Activated effector memory CD4-positive, alpha-beta T cell treated with anti-CD3 and anti-CD28 coated beads, Interleukin-2, amount 50 U/mL, for 16 hours (primary cell): ENCODE results near the gene ADARB2.

ENCODE experiments used
- DNase-seq: peaks from one replicate; pipeline ENCODE4 v3.0.0-alpha.2; 2020

The ADARB2 gene

DNA sequence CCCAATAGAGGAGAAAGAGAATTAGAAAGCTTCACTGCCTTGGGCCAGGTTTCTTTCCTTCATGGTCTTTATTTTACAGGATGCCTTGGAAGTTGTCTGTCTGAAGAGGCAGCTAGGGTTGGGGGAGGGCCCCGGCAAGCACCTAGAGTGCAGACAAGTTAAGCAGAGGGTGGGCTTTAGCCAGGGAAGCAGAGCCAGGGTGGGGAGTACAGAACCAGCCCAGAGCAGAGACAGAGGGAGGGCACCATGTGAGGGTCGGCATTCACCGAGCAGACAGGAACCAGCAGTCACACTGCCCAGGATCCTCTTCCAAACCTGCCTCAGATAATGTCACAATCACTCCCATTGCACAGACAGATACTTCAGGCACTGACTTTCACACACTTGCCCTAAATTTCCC is 75.9 kb downstream of the ADARB2 start:
- DNase-seq = no peak

DNA sequence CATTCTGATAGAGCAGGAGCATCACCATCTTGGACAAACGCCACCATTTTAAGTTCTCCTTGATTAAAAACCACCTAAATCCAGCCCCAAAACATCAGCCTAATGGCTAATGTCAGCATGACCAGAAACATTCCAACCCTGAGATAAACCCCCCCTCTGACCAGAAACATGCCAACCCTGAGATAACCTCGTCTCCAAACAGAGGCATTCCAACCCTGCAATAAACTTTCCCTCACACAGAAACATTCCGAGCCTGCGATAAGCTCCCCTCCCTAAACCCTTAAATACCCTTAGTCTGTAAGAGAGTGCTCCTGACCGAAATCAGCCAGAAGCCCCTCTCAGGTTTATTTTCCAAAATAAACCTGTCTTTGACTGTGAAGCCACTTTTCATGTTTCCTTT is 76.5 kb downstream of the ADARB2 start:
- no peak for DNase-seq

DNA sequence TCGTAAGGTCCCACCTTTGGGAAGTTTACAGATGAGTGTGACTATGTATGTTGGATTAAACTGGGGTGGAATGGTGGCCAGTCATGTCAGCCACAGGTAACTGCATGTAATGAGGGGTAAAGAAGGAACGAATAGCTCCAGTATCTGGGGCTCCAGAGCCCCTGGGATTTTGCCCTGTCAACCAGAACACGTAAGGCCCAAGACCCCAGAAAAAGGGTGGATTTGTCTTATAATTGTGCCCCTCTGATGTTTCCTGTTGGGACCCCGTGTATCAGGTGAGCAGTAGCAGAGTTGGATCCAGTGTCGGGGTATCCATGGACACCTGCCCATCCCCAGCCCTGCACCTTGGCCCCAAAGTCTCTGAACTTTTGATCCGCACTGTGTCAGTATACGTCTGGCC is 76.9 kb downstream of the ADARB2 start:
- DNase-seq = no peak

DNA sequence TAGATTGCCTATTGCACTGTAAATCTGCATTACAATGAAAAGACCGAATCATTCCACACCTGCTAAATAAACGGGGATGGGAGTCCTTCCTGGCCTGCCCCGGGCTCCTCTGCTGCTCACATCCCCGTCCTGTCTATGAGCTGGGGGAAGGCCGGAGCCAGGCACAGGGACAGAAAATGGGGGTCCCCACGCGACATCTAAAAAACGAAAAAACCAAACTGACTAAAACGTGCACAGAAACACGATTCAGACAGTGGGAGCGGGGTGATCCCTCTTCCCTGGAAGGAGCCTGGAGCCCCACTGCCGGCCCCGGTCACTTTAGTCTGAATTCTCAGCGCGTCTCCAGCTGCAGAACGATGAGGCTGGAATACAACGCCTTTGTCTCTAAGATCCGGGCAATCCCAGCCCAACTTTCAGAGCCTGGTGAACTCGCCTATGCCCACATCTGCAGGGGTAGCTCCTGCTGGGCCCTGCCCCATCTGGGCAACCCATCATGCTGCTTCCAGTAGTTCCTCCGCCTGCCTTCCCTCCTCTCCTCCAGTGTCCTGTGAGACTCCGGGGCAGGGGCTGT is 78.0 kb downstream of the ADARB2 start:
- DNase-seq = no peak

DNA sequence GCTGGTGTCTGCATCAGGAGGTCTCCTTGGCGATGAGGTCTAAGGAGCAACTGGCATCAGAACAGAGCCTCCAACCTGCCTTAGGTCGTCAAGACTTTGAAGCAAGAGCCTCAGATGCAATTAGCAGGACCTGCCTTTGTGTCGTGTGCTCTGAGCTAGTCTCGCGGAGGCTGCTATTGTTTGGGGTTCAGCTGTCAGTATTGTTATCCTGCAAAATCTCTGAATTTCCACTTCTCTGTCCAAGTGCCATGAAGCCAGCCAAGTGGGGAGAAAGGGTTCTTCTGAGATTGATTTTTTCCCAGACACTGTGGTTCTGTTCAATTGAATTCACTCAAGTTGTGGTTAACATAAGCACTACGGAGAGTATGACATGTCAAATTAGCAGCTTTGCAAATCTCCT is 78.7 kb downstream of the ADARB2 start:
- DNase-seq = no peak

DNA sequence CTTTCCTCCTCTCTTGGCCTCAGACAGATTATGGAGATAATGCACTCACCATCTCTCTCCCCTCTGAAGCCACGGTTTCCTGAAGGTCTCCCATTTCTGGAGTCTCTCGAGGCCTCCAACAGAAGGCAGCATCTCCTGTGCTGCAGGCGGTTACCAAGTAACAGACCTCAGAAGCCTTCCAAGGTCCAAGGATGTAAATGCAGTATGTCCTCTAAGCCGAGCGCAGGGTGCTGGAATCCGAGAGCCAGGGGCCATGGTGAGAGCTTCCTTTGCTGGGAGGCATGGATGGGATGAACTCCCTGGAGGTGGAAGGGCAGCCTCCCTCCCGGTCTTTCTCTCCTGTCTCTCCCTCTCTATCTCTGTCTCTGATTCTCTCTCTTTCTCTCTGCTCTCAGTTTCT is 79.8 kb downstream of the ADARB2 start:
- no peak for DNase-seq

DNA sequence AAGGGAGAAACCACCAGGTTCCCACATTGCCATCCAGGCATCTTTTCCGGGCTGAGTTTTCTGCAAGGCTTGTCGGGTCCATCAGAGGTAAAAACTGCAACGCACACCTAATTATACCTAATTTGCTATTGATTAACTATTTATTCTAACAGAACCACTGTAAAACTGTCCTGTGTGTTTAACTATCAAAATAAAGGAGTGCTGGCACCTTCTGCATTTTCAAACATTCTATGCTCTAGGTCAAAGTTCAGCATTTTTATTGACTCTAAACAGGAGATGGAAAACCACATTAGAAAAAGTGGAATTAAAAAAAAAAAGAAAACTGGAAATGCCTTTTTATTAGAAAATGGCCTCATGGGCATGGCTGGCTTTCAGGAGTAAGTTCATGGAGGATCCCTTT is 82.0 kb downstream of the ADARB2 start:
- no peak for DNase-seq

DNA sequence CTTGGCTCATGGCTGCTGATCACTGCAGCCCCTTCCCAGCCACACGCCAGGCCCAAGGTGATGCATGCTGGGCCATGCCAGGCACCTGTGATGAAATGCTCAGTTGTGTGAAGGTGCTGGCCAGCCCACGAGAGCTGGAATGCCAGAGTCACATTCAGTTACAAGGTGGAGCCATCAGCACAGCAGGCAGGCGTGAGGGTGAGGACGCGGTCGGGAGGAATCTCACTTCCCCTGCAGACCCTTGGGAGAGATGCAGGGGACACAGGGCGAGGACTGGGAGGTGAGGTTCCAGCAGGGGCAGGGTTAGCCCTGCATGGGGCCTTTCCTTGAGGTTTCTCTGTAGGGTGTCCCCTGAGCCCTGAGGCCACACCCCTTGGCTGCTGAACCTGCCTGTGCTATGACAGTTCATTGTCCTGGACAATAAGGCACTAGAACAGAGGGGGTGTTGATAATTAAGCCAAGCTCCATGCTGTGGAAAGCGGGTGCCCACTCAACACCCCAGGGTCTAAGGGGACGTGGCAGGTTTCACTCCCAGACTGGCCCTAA is 82.4 kb downstream of the ADARB2 start:
- DNase-seq = no peak

DNA sequence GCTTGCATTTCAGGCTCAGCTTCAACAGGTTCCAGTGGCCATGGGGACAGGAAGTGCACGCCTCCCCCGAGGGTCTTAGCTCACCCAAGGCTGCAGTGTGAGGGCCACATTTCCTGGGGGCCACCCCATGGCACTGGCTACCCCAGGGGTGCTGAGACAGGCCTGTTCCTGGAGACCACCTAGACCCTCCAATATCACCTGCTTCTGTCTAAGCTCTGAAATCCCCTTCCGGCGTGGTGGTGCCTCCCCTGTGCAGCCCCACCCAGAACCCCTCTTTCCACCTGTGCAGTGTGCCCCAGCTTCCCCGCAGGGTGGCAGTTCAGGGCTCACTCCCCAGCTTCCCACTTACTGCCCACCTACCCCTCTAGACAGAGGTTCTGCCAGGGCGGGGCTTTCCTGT is 83.1 kb downstream of the ADARB2 start:
- DNase-seq = no peak

DNA sequence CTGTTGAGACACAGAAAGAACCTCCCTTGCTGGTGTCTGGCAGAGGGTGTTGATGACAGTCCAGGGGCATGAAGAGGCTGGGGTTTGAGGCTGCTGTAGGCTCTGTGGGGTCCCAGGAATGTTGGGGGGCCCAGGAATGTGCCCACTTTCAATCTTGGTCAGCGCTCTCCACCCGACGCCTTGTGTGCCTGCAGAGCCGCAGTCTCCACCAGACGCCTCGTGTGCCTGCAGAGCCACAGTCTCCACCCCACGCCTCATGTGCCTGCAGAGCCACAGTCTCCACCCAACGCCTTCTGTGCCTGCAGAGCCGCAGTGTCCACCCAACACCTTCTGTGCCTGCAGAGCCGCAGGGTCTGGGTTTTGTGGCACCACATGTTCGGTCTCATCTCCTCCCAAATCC is 84.0 kb downstream of the ADARB2 start:
- DNase-seq = no peak

DNA sequence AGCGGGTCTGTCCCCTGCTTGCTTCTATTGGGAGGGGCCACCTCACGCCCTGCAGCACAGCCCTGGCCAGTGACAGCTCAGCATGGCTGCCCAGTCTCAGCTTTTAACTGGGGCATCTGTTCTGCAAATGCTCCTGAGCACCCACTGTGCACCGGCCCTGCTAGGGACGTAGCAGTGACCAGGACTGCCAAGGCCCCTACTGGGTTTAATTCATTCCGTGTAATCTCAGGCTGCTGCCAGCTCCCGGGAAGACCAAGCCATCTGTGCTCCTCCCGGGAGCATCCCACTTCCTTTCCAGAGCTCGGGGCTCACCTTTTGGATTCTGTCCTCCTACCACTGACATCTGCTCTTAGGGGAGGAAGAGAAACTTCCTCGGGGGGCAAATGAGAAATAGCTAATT is 85.2 kb downstream of the ADARB2 start:
- DNase-seq = no peak

DNA sequence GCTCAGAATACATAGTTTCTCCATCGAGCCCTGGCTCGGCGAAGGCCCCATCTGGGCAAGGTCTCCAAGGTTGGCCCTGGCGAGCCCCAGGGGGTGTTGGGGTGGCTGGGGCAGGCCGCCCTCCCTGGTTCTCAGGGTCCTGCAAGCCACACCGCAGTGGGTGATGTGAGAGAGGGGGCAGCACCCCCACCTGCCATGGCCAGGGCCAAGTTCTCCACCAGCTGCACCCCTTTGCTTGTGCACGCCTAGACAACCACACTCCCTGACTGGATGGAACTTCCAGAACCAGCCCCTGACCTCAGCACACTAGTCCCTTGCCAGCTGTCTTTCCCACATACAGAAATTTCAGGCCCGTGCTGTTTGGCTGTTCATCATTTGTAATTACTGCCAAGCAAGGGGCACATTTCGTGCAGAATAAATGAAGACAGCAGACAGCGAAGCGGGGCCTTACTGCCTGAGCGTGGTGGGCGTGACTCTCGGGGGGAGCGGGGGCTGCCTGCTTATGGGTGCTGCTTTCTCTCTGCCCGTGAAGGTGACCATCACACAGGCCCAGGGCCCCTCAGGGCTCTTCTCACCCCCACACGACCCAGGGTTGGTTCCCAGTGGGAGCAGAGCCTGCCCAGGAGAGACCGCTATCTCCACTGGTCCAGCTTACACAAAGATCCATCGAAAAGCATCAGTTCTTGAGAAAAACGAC is 85.9 kb downstream of the ADARB2 start:
- DNase-seq = no peak

DNA sequence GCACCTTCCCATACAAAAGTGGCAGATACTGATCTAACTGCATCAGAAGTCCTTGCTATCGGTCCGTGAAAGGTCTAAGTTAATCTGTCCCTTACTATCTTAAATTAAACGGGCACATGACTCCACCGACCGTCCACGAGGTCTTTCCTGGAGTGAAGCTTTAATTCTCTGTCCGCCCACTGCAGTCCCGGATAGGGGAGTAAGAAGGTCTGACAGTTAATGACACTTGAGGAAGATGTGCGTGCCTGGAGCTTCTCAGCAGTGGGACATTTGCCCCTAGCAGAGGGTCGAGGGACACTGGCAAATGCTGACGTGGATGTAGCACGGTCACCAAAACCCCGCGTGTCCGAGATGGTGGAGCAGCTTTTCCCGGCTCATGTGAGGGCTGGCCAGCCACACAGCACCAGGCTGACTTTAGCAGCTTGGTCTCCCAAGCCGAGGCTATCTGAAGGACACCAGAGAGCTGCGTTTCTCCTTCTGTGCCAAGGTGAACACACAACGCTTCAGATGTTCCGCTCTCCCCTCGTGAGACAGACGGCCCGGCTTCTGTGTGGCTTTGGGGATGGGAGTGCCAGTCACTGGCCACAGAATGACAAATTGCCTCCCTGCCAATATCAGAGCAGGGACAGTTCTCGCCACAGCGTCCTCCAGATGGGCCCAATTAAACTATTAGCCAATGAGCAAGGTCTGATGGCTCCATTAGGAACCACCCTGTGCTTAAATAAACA is 86.6 kb downstream of the ADARB2 start:
- no peak for DNase-seq

DNA sequence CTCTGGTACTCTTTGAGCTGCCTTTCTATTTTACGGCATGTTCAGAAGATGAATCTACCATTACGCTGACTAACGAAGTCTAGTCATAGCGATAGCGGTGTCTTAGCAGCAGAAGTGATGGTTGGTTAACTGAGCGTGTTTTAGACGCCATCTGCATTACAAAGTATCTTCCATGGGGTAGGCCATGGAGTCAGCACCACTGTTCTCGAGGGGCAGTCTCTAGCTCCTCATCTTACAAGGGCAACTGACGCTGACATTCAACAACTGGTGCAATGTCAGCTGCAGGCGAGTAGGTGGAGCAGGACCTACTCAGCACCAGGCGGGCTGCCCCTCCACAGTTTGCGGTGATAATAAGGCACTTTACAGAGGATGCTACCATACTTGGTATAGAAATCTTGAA is 88.7 kb downstream of the ADARB2 start:
- DNase-seq = no peak

DNA sequence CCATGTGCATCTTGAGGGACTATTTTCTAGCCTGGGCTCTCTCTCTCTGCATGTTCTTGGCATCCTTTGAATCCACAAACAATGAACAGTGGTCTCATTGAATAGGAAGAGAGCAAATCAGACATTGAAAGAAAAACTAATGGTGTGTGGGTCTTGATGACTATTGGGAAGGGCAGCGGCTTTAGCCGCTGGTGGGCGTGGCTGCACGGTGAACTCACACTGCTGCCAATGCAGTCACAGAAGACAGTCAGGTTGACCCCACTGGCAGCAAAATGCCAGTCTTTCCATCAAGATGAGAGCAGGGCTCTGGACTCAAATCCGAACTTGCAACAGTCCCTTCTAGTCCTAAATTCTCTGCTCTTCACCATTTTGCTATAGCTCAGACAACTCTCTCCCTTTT is 91.0 kb downstream of the ADARB2 start:
- no peak for DNase-seq

DNA sequence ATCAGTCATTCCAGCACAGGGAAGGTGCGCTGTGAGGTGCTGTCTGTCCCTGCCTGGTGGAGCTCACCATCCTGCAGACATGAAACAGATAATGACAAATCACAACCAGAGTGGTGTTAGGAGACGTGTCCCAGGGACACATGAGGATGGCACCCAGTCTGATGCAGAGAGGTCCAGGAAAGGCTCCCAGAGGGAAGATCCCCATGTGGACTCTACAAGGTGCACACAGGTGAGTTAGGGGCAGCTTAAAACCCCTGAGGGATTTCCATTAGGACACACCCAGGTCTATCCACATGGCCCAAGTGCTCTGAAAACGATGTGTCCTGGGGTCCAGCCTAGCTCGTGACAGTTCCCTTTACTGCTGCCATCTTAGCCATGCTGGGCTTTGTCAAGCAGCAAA is 91.4 kb downstream of the ADARB2 start:
- DNase-seq = no peak

DNA sequence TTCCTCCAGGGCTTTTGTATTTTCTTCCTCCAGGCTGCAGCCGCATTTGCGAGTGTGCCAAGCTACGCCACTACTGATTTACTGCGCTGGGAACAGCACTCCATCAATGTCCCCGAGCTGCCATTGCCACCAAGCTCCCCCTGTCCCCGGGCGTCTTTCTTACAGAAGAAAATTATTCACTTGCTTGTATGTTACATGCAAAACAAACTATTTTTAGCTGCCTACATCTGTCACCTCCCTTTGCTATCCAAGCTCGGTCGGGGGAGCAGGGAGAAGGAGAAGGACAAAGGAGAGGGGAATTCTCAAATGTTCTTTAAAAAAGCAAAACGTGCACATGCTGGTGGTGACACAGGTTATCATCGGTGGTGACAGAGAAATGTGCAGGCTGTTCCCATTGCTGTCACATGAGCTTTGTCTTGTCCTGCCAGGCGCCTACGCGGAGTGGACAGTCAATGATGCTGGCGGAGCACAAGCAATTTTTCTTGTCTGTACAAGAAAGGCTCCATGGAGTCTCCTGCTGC is 93.1 kb downstream of the ADARB2 start:
- no peak for DNase-seq

DNA sequence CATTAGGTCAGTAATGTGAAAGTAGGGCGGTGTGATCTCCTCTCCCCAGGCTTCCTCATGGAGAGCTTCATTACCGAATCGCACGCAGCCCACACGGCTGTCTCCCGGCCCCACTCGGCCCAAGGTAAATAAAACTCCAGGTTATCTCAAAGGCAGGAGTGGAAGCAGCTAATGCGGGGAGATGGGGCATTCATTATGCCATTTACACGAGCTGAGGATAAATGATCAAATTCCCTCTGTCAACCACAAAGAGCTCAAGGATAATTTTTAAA is 93.5 kb downstream of the ADARB2 start:
- DNase-seq = no peak

DNA sequence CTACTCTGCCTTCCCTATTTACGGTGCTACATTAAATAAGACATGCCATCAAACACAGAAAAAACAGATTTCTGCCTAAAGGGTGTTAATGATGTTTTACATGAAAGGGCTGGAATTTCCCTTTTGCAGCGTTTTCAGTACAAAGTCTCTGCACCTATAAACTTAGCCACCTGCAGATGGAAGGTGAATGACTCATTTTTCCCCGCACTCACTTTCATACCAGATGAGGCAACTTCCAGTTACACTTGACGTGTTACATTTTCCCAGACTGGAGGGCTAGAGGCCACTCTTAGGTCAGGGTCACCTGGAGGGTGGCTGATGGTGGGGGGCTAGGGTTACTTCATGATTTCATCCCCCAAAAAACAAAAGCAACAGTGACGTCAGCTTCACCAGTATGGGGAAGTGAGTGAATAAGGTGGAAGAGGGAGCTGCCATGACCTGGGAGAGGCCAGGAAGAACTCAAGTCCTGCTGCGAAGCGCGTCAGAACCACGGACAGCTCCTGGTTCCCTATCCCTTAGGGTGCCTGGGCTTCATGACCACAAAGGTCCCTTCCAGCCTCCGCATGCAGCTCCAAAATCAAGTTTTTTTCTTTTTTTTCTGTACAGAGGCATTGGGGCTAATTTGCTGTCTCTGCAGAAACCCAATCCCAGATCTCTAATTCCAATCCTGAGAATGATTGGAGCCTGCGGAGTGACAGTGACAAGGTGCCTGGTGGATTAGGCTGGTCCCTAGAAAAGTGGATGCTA is 94.0 kb downstream of the ADARB2 start:
- no peak for DNase-seq

DNA sequence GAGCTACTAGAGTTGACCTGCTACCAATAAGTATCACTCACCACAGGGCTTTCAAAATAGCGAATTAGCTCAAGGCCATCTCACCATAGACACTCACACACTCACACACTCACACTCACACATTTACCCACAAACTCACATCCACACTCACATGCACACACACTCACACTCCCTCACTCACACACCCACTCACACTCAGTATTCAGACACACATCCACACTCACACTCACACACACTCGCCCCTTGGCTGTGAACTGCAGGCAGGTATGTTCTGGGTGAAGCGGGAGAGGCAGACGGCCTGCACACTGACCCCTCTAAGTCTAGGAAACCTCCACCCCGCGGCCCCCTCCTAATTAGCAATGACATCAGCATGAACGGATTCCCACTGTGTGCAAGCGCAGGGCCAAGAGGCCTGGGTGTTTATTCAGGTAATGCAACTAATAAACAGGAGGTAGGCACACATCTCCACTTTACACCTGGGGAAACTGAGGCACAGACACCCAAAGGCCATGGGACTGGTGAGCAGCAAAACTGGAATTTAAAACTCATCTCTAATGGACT is 94.6 kb downstream of the ADARB2 start:
- no peak for DNase-seq

DNA sequence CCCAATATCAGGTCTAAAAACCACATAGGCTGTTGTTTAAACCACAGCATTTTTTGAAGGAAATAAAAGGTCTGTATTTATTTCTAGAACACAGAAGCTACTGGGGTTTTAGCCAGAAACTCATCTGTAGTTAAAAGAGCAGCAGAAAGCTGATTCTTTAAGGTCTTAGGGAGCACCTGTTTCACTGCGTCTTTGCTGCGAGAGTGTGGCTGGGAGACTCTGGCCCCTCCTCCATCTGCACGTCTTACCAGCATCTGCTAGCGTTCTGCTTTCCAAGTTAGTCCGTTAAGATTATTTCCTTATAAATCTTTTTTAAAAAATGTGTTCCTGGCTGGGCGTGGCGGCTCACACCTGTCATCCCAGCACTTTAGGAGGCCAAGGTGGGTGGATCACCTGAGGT is 95.9 kb downstream of the ADARB2 start:
- no peak for DNase-seq

DNA sequence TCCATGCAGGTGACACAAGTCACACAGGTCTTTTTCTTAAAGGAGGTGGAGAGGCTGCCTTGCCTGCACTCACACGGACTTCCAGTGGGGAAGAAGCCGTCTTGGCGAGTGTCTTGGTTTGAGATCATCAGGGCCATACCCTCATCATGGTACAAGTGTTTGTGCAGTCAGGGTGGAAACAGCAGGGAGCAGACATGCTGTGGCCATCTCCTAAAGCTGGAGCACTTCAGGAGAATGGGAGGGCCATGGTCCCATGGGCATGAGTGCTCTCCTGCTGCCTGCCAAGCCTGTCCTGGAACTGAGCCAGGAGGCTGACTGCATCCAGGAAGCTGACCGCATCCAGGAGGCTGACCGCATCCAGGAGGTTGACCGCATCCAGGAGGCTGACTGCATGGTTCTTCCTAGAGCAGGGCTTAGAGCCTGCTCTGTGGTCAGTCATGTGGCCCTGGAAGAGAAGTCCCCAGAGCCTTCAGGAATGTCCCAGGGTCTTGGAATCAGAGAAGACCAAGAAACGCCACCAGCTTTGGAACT is 98.4 kb downstream of the ADARB2 start:
- DNase-seq = no peak

DNA sequence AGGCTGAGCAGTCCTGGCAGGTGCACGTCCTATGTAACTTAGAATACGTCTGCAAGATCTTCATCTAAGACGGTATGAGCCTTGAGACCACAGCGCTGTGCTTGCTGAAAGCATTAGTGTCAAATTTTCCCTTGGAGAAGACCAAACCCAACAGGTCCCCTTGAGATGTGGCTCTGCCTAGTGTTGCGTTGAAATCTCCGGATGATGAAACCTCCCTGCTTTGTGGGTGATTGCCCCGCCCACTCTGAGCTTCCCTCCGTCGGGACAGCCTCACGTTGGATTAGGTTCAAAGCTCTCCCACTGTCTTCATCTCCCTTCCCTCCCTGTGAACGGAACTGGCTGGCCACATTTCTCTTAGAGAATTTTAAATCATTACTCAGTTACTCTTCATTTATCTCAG is 102.0 kb downstream of the ADARB2 start:
- DNase-seq = no peak
